NCI-H1417 treated with DMSO at 0.1 percent for 48 hours (cell line): Measurements from ENCODE around the gene BST1.

Experiments used
- DNase-seq: peaks from one replicate; lab custom pipeline; 2025; lab: John Stamatoyannopoulos, UW

The BST1 gene, protein sequence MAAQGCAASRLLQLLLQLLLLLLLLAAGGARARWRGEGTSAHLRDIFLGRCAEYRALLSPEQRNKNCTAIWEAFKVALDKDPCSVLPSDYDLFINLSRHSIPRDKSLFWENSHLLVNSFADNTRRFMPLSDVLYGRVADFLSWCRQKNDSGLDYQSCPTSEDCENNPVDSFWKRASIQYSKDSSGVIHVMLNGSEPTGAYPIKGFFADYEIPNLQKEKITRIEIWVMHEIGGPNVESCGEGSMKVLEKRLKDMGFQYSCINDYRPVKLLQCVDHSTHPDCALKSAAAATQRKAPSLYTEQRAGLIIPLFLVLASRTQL

DNA sequence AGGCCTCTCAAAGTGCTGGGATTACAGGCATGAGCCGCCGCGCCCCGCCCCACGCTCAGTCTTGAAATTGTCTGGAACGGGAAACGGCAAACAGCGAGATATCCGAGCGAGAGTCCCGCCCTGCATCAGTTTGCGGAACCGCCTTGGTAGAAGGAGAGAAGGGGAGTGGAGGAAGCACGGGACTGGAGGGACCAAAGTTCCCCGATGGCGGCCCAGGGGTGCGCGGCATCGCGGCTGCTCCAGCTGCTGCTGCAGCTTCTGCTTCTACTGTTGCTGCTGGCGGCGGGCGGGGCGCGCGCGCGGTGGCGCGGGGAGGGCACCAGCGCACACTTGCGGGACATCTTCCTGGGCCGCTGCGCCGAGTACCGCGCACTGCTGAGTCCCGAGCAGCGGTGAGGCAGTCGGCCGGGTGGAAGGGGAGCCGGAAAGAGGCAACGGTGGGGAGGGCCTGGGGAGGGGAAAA, at the start of gene BST1:
BST1 (plus strand) TSS at position 125 of the 463 bp plus-strand sequence; CDS start at position 205, 80 bp downstream.
- DNase-seq = no peak

DNA sequence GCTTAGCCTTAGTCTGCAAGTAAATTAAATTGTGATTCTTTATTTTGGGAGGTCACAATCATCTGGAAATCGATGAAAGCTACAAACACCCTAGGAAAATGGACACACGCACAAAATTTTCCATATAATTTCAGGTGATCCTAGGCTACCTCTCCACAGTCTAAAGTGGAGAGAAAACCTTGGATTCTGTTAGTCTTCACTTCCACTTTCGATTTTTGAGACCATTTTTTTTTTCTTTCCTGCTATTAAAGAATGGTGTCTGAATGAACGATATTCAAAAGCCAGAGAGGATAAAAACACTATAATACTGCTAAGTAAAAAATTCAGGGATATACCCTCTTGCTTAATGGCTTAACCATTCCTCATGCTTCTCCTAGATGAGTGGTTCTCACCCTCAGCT, 49.4 kb upstream of the BST1 start:
- DNase-seq = no peak

DNA sequence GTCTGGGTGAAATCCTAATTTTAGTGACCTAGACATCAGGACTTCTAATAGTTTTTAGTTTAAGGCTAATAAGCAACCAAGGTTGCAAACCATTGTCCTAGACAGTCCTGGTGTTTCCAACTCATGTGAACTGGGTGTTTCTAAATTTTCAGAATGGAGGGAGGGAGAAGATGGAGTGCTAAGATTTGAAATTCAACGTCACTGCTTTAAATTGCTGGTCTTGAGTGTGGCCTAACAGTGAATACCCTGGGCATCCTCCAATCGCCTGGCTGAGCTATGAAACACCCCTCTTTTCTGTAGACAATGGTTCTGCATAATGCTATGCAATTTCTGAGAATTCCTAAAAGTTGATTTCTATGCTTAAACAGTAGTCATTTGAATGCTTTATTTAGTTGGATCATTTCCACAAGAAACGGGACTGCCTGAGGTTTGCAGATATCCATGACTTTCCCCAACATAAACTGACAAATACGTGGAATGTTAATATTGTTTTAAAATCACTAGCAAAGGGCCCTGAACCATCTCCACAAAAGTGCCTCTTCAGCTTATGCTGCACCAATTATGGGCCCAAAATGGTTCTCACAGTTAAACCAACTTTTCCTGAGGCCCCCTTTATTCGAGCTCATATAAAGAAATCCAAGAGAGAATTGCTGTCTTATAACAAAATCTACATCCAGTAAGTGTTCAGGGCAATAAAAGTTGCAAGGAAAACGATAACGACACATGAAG, 48.8 kb upstream of the BST1 start:
- no peak for DNase-seq

DNA sequence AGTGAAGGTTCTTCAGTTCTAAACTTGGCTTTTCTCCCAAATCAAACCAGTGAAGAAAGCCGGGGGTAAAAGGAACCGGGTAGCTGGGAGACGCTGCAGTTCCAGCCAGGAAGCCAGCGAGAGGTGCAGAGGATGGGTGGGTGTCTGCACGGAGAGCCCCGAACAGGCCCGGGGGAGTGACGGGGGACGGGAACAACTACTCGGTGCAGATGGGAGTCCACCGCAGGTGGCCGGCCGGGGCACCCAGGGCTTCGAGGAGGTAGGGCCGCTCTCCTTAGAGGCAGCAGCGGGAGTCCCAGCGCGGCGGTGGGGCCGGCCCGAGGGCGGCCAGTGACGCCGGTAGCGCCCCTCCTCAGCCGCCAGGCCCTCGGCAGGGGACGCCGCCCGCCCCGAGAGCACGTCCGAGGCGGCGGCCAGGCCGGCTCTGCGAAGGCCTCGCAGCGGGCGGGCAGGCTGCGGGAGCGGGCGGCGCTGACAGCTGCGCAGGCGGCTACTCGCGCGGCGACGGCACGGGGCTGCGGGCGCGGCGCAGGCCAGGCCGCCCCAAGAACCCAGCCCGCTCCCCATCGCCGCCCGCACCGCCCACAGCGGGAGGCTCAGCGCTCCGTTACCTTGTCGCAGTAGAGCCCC, 48.2 kb upstream of the BST1 start:
- no peak for DNase-seq

DNA sequence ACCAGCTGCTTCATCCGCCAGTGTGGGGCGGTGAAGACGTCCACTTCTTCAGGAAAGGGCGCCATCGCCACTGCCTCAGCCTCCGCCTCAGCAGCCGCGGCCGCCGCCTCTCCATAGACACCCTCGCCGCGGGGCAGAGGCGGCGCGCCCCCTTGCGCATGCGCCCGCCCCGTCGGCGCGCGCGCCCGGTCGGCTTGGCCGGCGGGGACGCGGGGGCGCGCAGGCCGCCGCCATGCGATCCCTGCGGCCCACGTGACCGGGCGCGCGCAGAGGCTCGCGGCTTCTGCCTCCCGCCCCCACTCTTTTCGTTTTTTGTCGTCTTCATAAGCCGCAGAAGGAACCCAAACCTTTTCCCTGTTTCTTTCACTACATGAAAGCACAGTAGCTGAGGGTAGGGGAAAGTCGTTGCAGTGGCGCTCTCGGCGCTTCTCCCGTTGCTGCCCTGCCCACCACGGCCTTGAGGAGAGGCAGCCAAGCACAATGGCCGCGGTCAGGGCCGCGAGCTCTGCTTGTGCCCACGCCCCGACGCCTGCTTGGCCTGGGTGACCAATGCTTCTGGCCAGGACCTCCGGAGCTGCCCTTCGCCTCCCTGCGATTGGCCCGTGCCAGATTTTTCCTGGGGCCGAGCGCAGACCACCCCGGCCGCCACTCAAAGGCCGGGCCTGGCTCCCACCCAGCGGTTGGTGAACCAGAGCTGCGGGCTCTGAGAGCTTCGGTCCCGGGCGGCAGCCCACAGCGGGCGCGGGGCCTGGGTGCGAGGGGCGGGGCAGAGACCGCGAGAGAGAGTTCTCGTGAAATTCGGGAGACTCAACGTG, 47.4 kb upstream of the BST1 start, which contains the start of gene FBXL5:
FBXL5 (minus strand) TSS at position 135 of the 815 bp plus-strand sequence; CDS start at position 65, 70 bp downstream.
- peak; percentile 32 for DNase-seq

DNA sequence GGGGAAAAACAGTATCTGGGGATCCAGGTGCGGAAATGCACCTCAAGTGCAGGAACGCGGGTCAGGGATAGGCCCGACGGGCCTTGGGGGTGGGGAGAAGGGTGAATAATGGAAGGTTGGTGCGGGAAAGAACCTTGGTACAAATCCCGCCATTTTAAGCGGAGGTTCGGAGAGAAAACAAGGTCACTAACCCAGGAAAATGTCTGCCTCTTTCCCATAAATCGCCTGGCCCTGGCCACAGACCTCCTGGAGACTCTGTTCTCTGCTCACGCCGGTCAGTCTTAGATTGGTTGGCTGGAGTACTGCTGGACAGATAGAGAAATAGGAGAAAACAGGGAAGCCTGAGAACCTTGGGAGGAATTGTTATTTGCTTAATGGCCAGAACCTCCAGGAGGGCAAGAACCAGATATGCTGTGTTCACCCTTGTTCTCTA, 46.8 kb upstream of the BST1 start:
- DNase-seq = no peak

DNA sequence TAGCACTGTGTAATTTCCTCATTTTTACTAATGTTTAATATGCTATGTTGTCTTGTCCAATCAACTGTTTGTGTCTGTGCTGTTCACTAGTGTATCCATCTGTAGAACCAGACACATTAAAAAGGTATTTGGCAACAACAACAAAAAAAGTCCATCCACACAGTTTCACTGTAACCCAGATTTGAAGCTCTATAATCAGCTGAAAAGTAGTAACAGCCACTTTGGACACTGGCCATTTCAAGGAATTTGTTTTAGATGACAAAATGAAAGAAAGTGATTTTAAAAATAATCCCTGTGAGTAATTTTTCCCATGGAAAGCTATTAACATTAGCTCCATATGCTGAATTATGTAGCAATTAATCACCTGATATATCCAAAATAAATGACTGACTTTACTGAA, 45.5 kb upstream of the BST1 start:
- DNase-seq = no peak

DNA sequence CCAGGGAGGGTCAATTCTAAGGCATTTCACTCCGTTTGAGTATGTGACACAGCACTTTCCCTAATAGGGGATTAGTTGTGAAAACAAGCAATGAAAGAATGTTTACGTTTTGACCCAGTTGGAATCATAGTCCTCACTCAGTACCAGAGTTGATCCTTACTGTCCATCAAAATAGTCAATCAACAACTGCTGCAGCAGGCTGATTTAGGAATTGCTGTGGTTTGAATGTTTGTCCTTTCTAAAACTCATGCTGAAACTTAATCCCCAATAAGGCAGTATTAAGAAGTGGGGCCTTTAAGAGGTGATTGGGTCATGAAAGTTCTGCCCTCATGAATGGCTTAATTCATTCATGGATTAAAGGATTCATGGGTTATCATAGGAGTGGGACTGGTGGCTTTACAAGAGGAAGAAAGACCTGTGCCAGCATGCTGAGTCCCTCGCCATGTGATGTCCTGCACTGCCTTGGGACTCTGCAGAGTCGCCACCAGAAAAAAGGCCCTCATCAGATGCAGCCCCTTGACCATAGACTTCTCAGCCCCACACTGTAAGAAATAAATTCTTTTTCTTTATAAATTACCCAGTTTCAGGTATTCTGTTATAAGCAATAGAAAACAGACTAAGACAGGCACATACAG, 44.6 kb upstream of the BST1 start:
- DNase-seq = no peak

DNA sequence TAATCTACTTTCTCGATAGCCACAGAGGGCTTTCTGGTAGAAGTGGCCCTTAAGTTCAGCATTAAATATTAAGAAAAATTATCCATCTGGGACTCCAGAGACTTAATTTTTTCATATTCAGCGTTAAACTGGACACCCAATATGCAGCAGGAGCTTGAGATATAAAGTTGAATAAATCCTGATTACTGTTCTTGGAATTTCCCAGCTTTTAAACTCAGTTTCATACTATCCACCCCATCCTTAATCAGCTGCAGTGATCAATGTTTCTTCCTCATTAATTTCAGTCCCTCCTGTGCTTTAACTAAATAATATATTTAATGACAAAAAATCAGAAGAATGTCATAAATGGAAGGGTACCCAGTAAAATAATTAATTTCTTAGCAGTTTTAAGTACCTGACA, 44.1 kb upstream of the BST1 start:
- DNase-seq = no peak

DNA sequence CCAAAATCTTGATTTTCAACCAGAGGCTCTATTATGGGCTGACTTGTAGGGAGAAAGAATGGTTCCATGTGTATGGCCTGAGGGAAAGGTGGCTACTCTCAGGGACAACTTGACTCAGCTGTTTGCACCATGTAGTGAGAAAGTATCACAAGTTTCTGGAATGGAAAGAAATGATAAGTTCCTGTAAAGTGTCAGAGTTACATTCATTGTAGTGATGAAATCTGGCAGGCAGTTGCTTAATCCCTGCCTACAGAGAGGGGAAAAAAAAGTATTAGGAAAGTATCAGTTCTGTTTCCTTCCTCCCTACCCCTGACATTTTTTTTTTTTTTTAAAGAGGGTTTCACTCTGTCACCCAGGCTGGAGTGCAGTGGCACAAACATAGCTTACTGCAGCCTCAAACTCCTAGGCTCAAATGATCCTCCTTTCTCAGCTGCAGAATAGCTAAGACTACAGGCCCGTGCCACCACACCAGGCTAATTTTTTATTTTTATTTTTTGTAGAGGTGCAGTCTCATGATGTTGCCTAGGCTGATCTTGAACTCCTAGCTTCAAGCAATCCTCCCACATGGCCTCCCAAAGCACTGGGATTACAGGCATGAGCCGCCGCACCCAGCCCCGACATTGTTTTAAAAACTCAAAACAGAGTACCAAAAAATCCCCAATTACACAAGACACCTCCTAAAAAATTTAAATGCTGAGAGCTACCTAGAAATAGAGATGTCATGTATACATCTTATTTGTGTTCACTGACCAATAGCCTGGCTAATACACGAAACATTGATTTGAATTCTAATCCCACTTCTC, 42.9 kb upstream of the BST1 start:
- no peak for DNase-seq

DNA sequence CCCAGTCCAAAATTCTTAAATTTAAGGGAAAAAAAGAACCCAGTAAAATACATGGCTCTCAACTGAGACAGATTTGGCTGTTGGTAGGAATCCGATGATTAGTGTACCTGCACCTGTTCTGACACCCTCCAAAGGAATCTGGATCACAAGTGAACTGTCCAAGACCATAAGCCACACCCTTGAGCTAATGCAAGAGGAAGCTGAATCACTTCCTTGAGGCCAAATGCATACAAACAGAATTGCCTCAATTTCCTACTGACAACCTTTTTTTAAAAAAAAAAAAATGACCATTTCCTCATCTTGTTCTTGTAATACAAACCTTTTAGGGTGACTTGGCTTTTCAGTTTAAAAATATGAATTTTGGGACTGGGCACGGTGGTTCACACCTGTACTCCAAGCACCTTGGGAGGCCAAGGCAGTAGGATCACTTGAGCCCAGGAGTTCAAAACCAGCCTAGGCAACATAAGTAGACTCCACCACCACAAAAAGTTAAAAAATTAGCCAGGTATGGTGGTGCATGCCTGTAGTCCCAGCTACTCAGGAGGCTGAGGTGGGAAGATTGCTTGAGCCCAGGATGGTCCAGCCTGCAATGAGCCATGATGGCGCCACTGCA, 37.0 kb upstream of the BST1 start:
- no peak for DNase-seq

DNA sequence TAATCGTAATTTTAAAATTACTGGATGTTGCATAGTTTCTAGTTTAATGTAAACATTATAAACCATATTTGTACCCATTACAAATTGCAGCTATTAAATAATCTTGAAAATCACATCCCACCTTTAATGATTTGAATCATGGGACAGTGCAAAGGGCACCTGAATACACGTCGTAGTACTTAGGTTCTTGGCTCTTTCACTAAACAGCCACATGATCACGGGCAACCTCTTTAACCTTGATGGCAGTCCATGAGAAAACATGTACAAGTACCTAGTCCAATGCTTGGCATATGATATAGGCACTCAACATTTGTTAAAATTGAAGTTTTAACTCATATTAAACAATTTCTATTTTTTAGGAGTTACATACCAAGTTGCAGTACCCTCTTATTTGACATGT, 35.9 kb upstream of the BST1 start:
- no peak for DNase-seq

DNA sequence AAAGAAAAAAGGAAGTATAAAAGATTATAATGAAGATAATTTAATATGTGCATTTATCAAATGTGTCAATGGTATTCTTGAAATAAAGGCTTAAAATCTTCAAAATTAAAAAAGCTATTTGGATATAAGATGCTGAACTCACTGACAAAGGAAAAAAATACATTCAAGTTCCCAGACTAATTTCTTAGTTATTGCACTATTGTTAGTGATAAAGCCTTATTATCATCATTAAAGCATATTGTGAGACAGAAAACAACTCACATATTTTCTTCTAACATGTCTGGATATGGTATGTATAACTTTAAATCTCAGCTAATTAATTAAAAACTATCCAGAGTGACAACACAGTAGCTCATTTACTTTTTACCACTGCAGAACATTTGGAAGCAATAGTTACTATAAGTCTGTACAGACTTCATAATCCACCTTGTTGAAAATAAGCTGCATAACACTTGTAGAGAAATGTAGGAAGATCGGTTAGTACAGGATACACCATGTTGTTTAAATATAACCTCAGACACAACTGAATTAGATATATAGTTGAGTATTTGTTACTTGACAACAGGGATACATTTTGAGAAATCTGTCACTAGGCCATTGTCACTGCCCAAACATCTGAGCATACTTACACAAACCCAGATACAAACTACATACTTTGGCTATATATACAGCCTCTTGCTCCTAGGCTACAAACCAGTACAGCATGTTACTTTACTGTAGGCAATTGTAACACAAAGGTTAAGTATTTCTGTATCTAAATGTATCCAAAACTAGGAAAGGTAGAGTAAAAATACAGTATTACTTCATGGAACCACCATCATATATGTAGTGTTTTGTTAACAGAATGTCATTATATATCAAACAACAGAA, 34.1 kb upstream of the BST1 start:
- DNase-seq = no peak

DNA sequence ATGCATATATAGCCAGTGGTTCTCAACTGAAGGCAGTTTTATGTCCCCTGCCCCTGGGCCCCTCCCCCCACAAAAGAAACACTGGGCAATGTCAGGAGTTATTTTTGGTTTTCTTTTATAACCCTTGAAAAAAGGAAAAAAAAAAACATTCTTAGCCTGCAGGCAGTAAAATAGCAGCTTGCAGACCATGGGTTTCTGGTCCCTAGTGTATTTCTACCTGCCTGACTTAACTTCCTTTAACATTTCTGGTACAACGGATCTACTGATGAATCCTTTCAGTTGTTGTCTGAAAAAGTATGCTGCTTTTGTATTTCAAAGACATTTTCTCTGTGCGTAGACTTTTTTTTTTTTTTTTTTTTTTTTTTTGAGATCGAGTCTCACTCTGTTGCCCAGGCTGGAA, 32.3 kb upstream of the BST1 start:
- DNase-seq = no peak

DNA sequence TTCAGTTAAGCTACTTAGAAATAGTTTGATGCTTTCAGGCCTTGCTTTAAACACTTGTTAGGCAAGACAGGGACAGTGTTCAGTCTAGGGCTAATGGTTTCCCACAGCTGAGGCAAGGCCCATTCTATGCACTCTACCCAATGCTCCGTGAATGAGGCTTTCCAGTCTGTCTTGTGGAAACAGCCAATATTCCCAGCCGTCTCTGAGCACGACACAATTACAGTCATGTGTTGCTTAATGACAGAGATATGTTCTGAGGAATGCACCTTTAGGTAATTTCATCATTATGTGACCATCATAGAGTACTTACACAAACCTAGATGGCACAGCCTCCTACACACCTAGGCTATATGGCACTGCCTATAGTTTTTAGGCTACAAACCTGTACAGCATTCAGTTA, 30.8 kb upstream of the BST1 start:
- DNase-seq = no peak

DNA sequence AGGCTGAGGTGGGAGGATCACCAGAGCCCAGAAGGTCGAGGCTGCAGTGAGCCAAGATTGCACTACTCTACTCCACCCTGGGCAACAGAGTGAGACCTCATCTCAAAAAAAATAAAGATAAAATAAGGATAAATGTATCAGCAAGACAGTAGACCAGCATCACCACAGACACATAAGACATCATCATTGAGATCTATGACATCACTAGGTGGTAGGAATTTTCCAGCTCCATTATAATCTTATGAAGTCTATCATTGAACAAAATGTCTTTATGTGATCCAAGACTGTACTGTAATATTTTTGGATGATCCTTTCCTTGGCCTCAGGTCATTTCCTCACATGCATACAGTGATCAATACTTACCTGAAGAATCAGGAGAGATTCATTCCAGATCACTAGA, 29.5 kb upstream of the BST1 start:
- no peak for DNase-seq

DNA sequence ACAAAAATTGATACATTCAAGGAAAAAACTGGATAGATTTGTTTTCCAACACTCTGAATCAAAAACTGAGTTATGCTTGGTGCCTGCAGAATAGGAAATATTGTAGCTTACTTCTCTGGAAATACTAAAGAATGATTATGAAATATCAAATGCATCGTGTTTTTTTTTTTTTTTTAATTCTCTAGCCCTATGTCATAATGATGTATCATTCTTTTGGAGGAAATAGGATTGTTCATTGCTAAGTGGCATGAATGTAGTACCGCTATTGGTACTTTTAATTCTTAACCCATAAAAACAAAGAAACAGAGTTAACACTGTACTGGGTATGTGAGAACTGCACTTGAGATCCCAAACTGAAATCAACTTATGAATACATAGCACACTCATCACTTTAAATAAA, 28.8 kb upstream of the BST1 start:
- no peak for DNase-seq

DNA sequence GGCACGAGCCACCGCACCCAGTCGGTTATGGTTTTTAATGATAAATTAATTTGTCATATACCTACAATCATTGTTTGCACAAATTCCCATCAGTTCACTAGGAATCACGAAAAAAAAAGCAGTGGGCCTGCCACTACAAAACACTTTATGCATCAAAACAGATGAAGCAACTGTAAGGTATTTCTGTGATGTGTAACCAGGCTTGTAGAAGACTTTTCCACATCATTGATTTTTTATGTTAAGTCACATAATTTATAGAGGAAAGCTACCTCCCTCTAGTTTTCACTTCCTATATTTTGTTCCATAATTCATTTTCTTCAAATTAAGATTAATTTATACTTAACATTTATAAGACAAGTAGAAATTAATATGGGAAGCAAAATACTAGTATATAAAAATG, 27.9 kb upstream of the BST1 start:
- no peak for DNase-seq

DNA sequence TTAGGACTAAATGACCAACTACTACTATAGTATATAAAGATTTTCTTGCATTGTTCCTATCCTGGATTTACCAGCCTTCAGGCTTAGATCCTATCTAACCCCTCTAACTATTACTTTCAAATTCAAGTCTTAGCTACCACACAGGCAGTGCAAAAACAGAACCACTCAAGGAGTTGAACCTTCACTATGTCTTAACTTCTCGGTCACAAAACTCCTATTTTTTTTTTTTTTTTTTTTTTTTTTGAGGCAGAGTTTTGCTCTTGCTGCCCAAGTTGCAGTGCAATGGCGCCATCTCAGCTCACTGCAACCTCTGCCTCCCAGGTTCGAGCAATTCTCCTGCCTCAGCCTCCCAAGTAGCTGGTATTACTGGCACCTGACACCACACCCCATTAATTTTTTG, 27.5 kb upstream of the BST1 start:
- no peak for DNase-seq
